ENCODE results near the gene OR8D1. TPM values are rescaled to one million over a fixed set of nuclear protein-coding genes. Genes with fewer than 3 reads are reported as not detected.

OR8D1 gene
- total RNA-seq, 4 donors from 2014 or later: not detected

DNA sequence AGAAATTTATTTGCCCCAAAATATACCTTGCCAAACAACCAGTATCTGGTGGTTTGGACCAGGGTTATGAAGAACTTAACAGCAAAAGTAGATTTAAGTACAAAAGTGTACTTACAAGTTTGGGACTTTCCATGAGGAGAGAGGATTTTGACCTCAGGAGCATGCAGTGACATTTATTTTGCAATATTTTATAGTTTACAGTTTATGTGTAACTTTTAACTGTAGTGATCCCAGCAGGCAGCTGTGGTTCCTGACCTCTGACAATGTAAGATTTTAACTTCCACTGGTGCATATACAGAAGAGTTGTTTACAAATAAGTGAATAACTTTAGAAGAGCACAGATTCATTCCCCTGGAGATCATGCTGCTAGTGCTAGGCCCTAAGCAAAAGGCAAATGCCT, 6.7 kb downstream of the OR8D1 start:
- no peak overlapping the region for H3K4me3 ChIP-seq
- no peak overlapping the region for H3K27ac ChIP-seq
- no peaks in the 10 kb centered on the region for H3K9me3 ChIP-seq
- TF ChIP-seq, protein P1, sequence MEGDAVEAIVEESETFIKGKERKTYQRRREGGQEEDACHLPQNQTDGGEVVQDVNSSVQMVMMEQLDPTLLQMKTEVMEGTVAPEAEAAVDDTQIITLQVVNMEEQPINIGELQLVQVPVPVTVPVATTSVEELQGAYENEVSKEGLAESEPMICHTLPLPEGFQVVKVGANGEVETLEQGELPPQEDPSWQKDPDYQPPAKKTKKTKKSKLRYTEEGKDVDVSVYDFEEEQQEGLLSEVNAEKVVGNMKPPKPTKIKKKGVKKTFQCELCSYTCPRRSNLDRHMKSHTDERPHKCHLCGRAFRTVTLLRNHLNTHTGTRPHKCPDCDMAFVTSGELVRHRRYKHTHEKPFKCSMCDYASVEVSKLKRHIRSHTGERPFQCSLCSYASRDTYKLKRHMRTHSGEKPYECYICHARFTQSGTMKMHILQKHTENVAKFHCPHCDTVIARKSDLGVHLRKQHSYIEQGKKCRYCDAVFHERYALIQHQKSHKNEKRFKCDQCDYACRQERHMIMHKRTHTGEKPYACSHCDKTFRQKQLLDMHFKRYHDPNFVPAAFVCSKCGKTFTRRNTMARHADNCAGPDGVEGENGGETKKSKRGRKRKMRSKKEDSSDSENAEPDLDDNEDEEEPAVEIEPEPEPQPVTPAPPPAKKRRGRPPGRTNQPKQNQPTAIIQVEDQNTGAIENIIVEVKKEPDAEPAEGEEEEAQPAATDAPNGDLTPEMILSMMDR (IDR thresholded peaks at IDR 0.05): no peak
- TF ChIP-seq POLR2A (IDR thresholded peaks at IDR 0.05): no peak
- H3K36me3 ChIP-seq: no peaks in the 10 kb centered on the region
- no peak for DNase-seq
- H3K4me1 ChIP-seq: no peaks in the 10 kb centered on the region
- H3K27me3 ChIP-seq: no peaks in the 10 kb centered on the region

DNA sequence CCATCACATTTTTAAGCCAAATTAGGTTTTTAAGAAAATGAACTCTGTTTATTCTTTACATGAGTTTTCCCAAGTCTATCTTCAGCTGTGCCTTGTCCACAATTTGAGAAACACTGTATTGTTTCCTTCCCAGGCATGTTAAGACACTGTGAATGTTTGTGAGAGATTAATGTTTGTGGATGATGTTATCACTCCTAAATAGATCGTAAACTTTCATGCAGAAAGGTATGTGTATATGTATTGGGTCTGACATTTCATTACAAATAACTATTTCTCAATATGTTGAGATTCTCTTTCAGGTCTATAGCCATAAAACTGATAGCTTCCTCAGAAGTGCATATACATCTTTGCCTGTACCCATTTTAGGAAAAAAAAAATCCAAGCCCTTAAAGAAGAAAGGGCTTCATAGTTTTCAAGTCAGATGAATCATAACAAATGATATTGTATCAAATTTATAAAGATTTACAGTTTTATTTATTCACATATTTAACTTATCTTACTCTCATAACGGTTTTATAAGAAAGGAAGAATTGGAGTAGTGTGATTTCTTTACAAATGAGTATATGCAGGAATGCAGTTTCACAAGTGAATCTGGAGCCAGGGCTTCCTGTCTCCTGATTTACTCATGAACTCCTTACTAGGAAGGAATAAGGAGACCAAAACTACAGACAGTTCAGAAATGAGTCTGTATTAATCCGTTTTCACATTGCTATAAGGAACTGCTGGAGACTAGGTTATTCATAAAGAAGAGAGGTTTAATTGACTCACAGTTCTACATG, 11.2 kb downstream of the OR8D1 start:
- Histone ChIP-seq H3K4me3 (no peak overlapping the region), H3K4me1 (no peaks in the 10 kb centered on the region), H3K36me3 (no peaks in the 10 kb centered on the region), H3K9me3 (no peaks in the 10 kb centered on the region), H3K27ac (no peak overlapping the region), H3K27me3 (no peaks in the 10 kb centered on the region)
- TF ChIP-seq POLR2A (IDR thresholded peaks at IDR 0.05): no peak
- TF ChIP-seq, protein P1 (IDR thresholded peaks at IDR 0.05): no peak
- no peak for DNase-seq

DNA sequence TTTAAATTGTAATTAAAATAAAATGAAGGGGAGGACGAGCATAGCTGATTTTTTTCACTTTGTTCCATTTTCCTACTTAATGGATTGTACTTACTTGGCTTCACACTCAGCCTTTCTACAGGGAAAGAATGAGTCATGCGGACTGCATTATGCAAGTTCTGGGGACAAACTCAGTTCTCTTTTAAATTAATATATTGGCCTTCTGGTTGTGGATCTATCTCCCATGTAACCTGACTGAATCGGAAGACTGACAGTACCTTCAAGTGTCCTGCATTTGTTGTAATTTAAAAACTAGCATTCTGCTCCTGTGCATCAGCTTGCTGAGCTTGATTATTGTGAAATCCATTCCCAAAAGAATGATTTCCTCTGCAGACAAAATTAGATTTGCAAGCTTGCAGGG, 12.2 kb downstream of the OR8D1 start:
- TF ChIP-seq, protein P1 (IDR thresholded peaks at IDR 0.05): no peak
- no peak for TF ChIP-seq POLR2A (IDR thresholded peaks at IDR 0.05)
- no peak overlapping the region for H3K4me3 ChIP-seq
- H3K36me3 ChIP-seq: no peaks in the 10 kb centered on the region
- no peaks in the 10 kb centered on the region for H3K27me3 ChIP-seq
- no peaks in the 10 kb centered on the region for H3K9me3 ChIP-seq
- no peaks in the 10 kb centered on the region for H3K4me1 ChIP-seq
- H3K27ac ChIP-seq: no peak overlapping the region
- DNase-seq: no peak

DNA sequence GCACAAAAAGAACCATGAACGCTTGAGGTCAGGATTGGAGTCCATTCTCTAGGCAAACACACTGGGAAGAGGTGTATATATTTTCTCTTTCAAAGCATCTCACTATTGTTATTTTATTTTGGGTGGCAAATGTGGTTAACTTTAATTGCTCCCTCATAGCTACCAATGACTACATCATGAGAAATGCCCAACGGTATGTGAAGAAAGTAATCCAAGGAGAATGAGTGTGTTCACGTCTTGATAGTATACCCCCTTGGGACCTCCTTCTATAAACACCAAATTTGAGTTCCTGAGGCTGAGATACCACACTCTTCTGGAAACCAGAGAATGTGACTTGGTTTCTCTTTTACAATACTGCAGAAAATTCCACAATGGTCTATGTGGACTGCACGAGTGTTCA, 15.8 kb downstream of the OR8D1 start:
- TF ChIP-seq POLR2A (IDR thresholded peaks at IDR 0.05): no peak
- TF ChIP-seq, protein P1 (IDR thresholded peaks at IDR 0.05): no peak
- Histone ChIP-seq H3K9me3 (no peaks in the 10 kb centered on the region), H3K4me1 (no peaks in the 10 kb centered on the region), H3K27ac (no peak overlapping the region), H3K27me3 (no peaks in the 10 kb centered on the region), H3K36me3 (no peaks in the 10 kb centered on the region), H3K4me3 (no peak overlapping the region)
- DNase-seq: no peak

DNA sequence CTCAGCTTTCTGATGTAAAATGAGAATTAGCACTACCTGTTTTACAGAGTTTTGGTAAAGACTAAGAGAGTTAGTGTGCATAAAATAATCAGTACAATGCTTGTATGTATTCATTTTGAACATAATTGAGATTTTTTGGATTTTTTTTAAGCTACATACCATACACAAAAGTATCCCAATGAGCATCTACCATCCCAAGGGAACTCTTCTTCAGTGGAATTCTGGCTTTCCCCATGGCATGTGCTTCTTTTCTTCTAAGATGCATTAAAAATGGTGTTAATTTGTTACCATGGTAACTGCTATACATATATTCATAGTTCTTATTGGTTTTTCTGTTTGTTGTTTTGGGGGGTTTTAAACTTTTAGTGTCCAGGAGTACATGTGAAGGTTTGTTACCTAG, 17.7 kb downstream of the OR8D1 start:
- H3K4me1 ChIP-seq: no peaks in the 10 kb centered on the region
- H3K4me3 ChIP-seq: no peak overlapping the region
- DNase-seq: no peak
- no peaks in the 10 kb centered on the region for H3K36me3 ChIP-seq
- TF ChIP-seq, protein P1 (IDR thresholded peaks at IDR 0.05): no peak
- TF ChIP-seq POLR2A (IDR thresholded peaks at IDR 0.05): no peak
- no peak overlapping the region for H3K27ac ChIP-seq
- H3K27me3 ChIP-seq: no peaks in the 10 kb centered on the region
- no peaks in the 10 kb centered on the region for H3K9me3 ChIP-seq
